ENCODE data around the gene KPNA4. TPM values are rescaled to one million over a fixed set of nuclear protein-coding genes. Genes with fewer than 3 reads are reported as not detected.
"Not testable (repeated sequence)": the region's sequence is repeated elsewhere in the genome, so short reads cannot be mapped to it uniquely, and the experiment has no call there.

Gene KPNA4
- 10 to 100 TPM; 72.7 to 86.5 TPM for total RNA-seq
- polyA plus RNA-seq: 10.3 TPM

- H3K9me3 Mint-ChIP-seq: peaks cover 0 to 1% (median 0%) of the 10 kb centered on the region in 5 donors
- peak within 1 kb of the TSS; percentile 91 to 98 (median 96) for H3K27ac Mint-ChIP-seq
- H3K27me3 Mint-ChIP-seq: no peaks in the 10 kb centered on the region
- peaks cover 51% of the 10 kb centered on the region for H3K4me1 ChIP-seq (ENCODE audit: insufficient read depth, low read length)
- H3K4me3 ChIP-seq (ENCODE audit: low read length): peak within 1 kb of the TSS; percentile 69
- no peaks in the 10 kb centered on the region for H3K9me3 ChIP-seq (ENCODE audit: low read length)
- POLR2A ChIA-PET: interaction anchor here (0.9 to 2.6 kb wide), 3 partner anchors 21 to 189 kb away, joined by 3 to 10 read pairs (median 8); partner anchors contain the start of gene TRIM59
- peaks cover 53 to 63% (median 56%) of the 10 kb centered on the region in 3 donors for H3K4me1 Mint-ChIP-seq
- H3K36me3 Mint-ChIP-seq: peaks cover 0 to 15% (median 6%) of the 10 kb centered on the region in 3 donors
- CTCF ChIA-PET: no interaction called here
- peak within 1 kb of the TSS; percentile 85 for H3K27ac ChIP-seq (ENCODE audit: low read depth, low read length)
- no peaks in the 10 kb centered on the region for H3K36me3 ChIP-seq (ENCODE audit: insufficient read depth, low read length)
- H3K4me3 Mint-ChIP-seq: peak within 1 kb of the TSS; percentile 92 to 97 (median 96)
- H3K27me3 ChIP-seq (ENCODE audit: insufficient read depth, low read length, poor library complexity, severe bottlenecking): no peaks in the 10 kb centered on the region
- peak; percentile 94 to 98 (median 97) for DNase-seq
These were observed at the start of gene KPNA4 for GRCh38 chr3:160565442-160566403. Gene KPNA4, minus strand, starts transcription at chr3:160565571. Its CDS starts 289 bp downstream, at chr3:160565282.

- DNase-seq: no peak
- Histone ChIP-seq H3K27me3 (ENCODE audit: insufficient read depth, low read length, poor library complexity, severe bottlenecking) (peaks cover 9% of the 10 kb centered on the region), H3K4me1 (ENCODE audit: insufficient read depth, low read length) (no peaks in the 10 kb centered on the region), H3K4me3 (ENCODE audit: low read length) (no peak overlapping the region), H3K27ac (ENCODE audit: low read depth, low read length) (no peak overlapping the region), H3K9me3 (ENCODE audit: low read length) (no peaks in the 10 kb centered on the region), H3K36me3 (ENCODE audit: insufficient read depth, low read length) (no peaks in the 10 kb centered on the region)
- ChIA-PET CTCF (no interaction called here), POLR2A (no interaction called here)
- H3K27ac Mint-ChIP-seq: no peak overlapping the region
- no peaks in the 10 kb centered on the region for H3K4me1 Mint-ChIP-seq
- peaks cover 16 to 62% of the 10 kb centered on the region in 2 donors for H3K27me3 Mint-ChIP-seq
- no peak overlapping the region for H3K4me3 Mint-ChIP-seq
- H3K36me3 Mint-ChIP-seq: peaks cover 0 to 1% (median 0%) of the 10 kb centered on the region in 3 donors
- peaks cover 0 to 1% (median 0%) of the 10 kb centered on the region in 5 donors for H3K9me3 Mint-ChIP-seq
These were observed 48.3 kb upstream of the KPNA4 start for GRCh38 chr3:160613661-160614060.

GRCh38 chr3:160612386-160613075 is 47.2 kb upstream of the KPNA4 start:
- no peaks in the 10 kb centered on the region for H3K4me1 Mint-ChIP-seq

GRCh38 chr3:160611141-160611540 is 45.8 kb upstream of the KPNA4 start:
- H3K27ac Mint-ChIP-seq: no peak overlapping the region
- peaks cover 0 to 1% (median 0%) of the 10 kb centered on the region in 3 donors for H3K36me3 Mint-ChIP-seq
- no peak overlapping the region for H3K27ac ChIP-seq (ENCODE audit: low read depth, low read length)
- H3K4me3 ChIP-seq (ENCODE audit: low read length): no peak overlapping the region
- peaks cover 12% of the 10 kb centered on the region for H3K27me3 ChIP-seq (ENCODE audit: insufficient read depth, low read length, poor library complexity, severe bottlenecking)
- peaks cover 0 to 1% (median 0%) of the 10 kb centered on the region in 5 donors for H3K9me3 Mint-ChIP-seq
- H3K36me3 ChIP-seq (ENCODE audit: insufficient read depth, low read length): no peaks in the 10 kb centered on the region
- CTCF ChIA-PET: no interaction called here
- H3K27me3 Mint-ChIP-seq: peaks cover 16 to 53% of the 10 kb centered on the region in 2 donors
- no peak for DNase-seq
- H3K4me1 Mint-ChIP-seq: no peaks in the 10 kb centered on the region
- no peak overlapping the region for H3K4me3 Mint-ChIP-seq
- H3K9me3 ChIP-seq (ENCODE audit: low read length): no peaks in the 10 kb centered on the region
- H3K4me1 ChIP-seq (ENCODE audit: insufficient read depth, low read length): no peaks in the 10 kb centered on the region
- POLR2A ChIA-PET: no interaction called here

More at GRCh38 chr3:160612386-160613075, 47.2 kb upstream of the KPNA4 start:
- no peak for DNase-seq
- no peak overlapping the region for H3K27ac ChIP-seq (ENCODE audit: low read depth, low read length)
- H3K4me3 ChIP-seq (ENCODE audit: low read length): no peak overlapping the region
- CTCF ChIA-PET: no interaction called here
- H3K4me1 ChIP-seq (ENCODE audit: insufficient read depth, low read length): no peaks in the 10 kb centered on the region
- H3K9me3 Mint-ChIP-seq: peaks cover 0 to 1% (median 0%) of the 10 kb centered on the region in 5 donors
- no peaks in the 10 kb centered on the region for H3K9me3 ChIP-seq (ENCODE audit: low read length)
- H3K36me3 ChIP-seq (ENCODE audit: insufficient read depth, low read length): no peaks in the 10 kb centered on the region
- no peak overlapping the region for H3K4me3 Mint-ChIP-seq
- no peak overlapping the region for H3K27ac Mint-ChIP-seq
- H3K27me3 ChIP-seq (ENCODE audit: insufficient read depth, low read length, poor library complexity, severe bottlenecking): peaks cover 12% of the 10 kb centered on the region
- peaks cover 16 to 59% of the 10 kb centered on the region in 2 donors for H3K27me3 Mint-ChIP-seq
- H3K36me3 Mint-ChIP-seq: peaks cover 0 to 1% (median 0%) of the 10 kb centered on the region in 3 donors
- POLR2A ChIA-PET: no interaction called here

GRCh38 chr3:160608870-160609269 is 43.5 kb upstream of the KPNA4 start:
- H3K4me3 Mint-ChIP-seq: no peak overlapping the region
- peaks cover 14 to 40% of the 10 kb centered on the region in 2 donors for H3K27me3 Mint-ChIP-seq
- H3K4me1 Mint-ChIP-seq: no peaks in the 10 kb centered on the region
- no peaks in the 10 kb centered on the region for H3K4me1 ChIP-seq (ENCODE audit: insufficient read depth, low read length)
- H3K27ac ChIP-seq (ENCODE audit: low read depth, low read length): no peak overlapping the region
- H3K36me3 Mint-ChIP-seq: peaks cover 0 to 1% (median 0%) of the 10 kb centered on the region in 3 donors
- POLR2A ChIA-PET: no interaction called here
- H3K27me3 ChIP-seq (ENCODE audit: insufficient read depth, low read length, poor library complexity, severe bottlenecking): peaks cover 12% of the 10 kb centered on the region
- CTCF ChIA-PET: no interaction called here
- H3K4me3 ChIP-seq (ENCODE audit: low read length): no peak overlapping the region
- no peaks in the 10 kb centered on the region for H3K36me3 ChIP-seq (ENCODE audit: insufficient read depth, low read length)
- H3K9me3 ChIP-seq (ENCODE audit: low read length): no peaks in the 10 kb centered on the region
- DNase-seq: no peak
- peaks cover 0 to 6% (median 4%) of the 10 kb centered on the region in 5 donors for H3K9me3 Mint-ChIP-seq
- H3K27ac Mint-ChIP-seq: no peak overlapping the region

- Mint-ChIP-seq H3K4me3 (no peak overlapping the region), H3K27ac (no peak overlapping the region), H3K9me3 (peaks cover 0 to 6% (median 4%) of the 10 kb centered on the region in 5 donors), H3K27me3 (peaks cover 10 to 30% of the 10 kb centered on the region in 2 donors), H3K36me3 (peaks cover 0 to 3% (median 1%) of the 10 kb centered on the region in 3 donors), H3K4me1 (no peaks in the 10 kb centered on the region)
- no peak for DNase-seq
- ChIA-PET POLR2A (no interaction called here), CTCF (no interaction called here)
- no peaks in the 10 kb centered on the region for H3K9me3 ChIP-seq (ENCODE audit: low read length)
- H3K27me3 ChIP-seq (ENCODE audit: insufficient read depth, low read length, poor library complexity, severe bottlenecking): peaks cover 4% of the 10 kb centered on the region
- no peaks in the 10 kb centered on the region for H3K4me1 ChIP-seq (ENCODE audit: insufficient read depth, low read length)
- no peaks in the 10 kb centered on the region for H3K36me3 ChIP-seq (ENCODE audit: insufficient read depth, low read length)
- H3K4me3 ChIP-seq (ENCODE audit: low read length): no peak overlapping the region
- no peak overlapping the region for H3K27ac ChIP-seq (ENCODE audit: low read depth, low read length)
These were observed 42.5 kb upstream of the KPNA4 start for GRCh38 chr3:160607826-160608225.

GRCh38 chr3:160605315-160605714 is 39.9 kb upstream of the KPNA4 start:
- Histone ChIP-seq H3K9me3 (ENCODE audit: low read length) (no peaks in the 10 kb centered on the region), H3K27ac (ENCODE audit: low read depth, low read length) (no peak overlapping the region), H3K4me3 (ENCODE audit: low read length) (no peak overlapping the region), H3K36me3 (ENCODE audit: insufficient read depth, low read length) (no peaks in the 10 kb centered on the region), H3K27me3 (ENCODE audit: insufficient read depth, low read length, poor library complexity, severe bottlenecking) (peaks cover 4% of the 10 kb centered on the region), H3K4me1 (ENCODE audit: insufficient read depth, low read length) (no peaks in the 10 kb centered on the region)
- Mint-ChIP-seq H3K9me3 (peaks cover 0 to 6% (median 4%) of the 10 kb centered on the region in 5 donors), H3K27me3 (peaks cover 6 to 15% of the 10 kb centered on the region in 2 donors), H3K36me3 (peaks cover 0 to 3% (median 1%) of the 10 kb centered on the region in 3 donors), H3K4me1 (no peaks in the 10 kb centered on the region), H3K27ac (no peak overlapping the region), H3K4me3 (no peak overlapping the region)
- POLR2A ChIA-PET: no interaction called here
- DNase-seq: no peak
- CTCF ChIA-PET: no interaction called here

GRCh38 chr3:160603845-160604244 is 38.5 kb upstream of the KPNA4 start:
- CTCF ChIA-PET; H3K27ac Mint-ChIP-seq; DNase-seq; H3K9me3 ChIP-seq (ENCODE audit: low read length); H3K36me3 ChIP-seq (ENCODE audit: insufficient read depth, low read length); H3K4me1 ChIP-seq (ENCODE audit: insufficient read depth, low read length); H3K36me3 Mint-ChIP-seq; POLR2A ChIA-PET; H3K4me1 Mint-ChIP-seq; H3K4me3 Mint-ChIP-seq; H3K4me3 ChIP-seq (ENCODE audit: low read length); H3K27me3 ChIP-seq (ENCODE audit: insufficient read depth, low read length, poor library complexity, severe bottlenecking); H3K27ac ChIP-seq (ENCODE audit: low read depth, low read length); H3K9me3 Mint-ChIP-seq: not testable (repeated sequence)
- peaks cover 1 to 13% of the 10 kb centered on the region in 2 donors for H3K27me3 Mint-ChIP-seq

All from CD8-positive, alpha-beta memory T cell (primary cell).